Hepatocyte (in vitro differentiated cells): ENCODE results near the gene CCNH. TPM values are rescaled to one million over a fixed set of nuclear protein-coding genes. Genes with fewer than 3 reads are reported as not detected.

Experiments
- polyA plus RNA-seq: library from polyadenylated mRNA; unstranded; fragments of >200 nt; fragmentation: Nextera tagmentation; extraction: Ambion mirVana; gene quantifications from 2 replicates; pipeline ENCODE4 v1.2.1, GENCODE V29; 2016
- small RNA-seq: library from RNA; depleted of rRNA; stranded (forward); fragments of <200 nt; gene quantifications from one replicate; pipeline ENCODE3, GENCODE V24; 2014
- total RNA-seq: library from RNA; depleted of rRNA; stranded (reverse); fragments of >200 nt; gene quantifications from 2 replicates; pipeline ENCODE4 v1.2.3, GENCODE V29; 2014

The CCNH gene
- total and polyA plus RNA-seq, 2 experiments from 2014 or later = 42.3 to 66.5 TPM

Small RNAs within 50 kb of the gene (small RNA-seq; reads per million reads assigned to genes)
- not detected for gene RNU6-727P

Other genes starting within 250 kb of the CCNH start
- 25.8 and 33.5 TPM in 2 replicates for gene RASA1, start 145.0 kb downstream of the CCNH start, total RNA-seq
- gene RASA1, start 145.0 kb downstream of the CCNH start, polyA plus RNA-seq = 13.6 and 13.7 TPM in 2 replicates